ENCODE results near the gene TBKBP1. TPM values are rescaled to one million over a fixed set of nuclear protein-coding genes. Genes with fewer than 3 reads are reported as not detected.

The TBKBP1 gene
- total and polyA plus RNA-seq, 2 of the 4 experiments (the other 2 are of a cell fraction) = 3.4 to 8.5 TPM

DNA sequence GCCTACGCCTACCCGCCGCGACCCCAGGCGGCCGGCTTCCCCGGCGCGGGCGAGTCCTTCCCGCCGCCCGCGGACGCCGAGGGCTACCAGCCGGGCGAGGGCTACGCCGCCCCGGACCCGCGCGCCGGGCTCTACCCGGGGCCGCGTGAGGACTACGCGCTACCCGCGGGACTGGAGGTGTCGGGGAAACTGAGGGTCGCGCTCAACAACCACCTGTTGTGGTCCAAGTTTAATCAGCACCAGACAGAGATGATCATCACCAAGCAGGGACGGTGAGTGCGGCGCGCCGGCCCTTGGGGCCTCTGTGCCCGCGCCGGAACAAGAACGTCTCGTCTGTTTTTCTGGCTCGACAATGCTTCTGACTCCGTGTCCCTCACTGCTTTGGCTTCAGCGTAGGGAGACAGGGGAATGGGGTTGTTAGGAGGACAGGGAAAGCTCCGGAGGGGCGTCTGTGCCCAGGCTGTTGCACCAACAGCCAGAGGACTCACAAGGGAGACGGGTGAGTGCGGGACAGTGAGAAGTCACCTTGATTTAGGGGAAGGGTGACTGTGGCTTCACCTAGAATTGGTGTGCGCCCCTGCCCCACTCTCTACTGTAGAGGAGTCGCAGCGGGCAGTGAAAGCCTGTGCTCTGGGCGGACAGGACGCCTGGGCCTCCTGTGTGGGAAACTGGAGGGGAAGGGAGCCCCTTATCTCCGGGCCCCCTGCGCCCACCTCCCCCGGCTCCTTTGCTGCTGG lies 39.9 kb downstream of the TBKBP1 start:
- H3K4me1 ChIP-seq (ENCODE audit: control insufficient read depth, insufficient read depth, low read length) = no peaks in the 10 kb centered on the region
- H3K56ac ChIP-seq (ENCODE audit: extremely low read depth, insufficient read depth, low read length) = no peak overlapping the region
- H3K9me1 ChIP-seq (ENCODE audit: insufficient read depth, low read length) = no peaks in the 10 kb centered on the region
- H3K9ac ChIP-seq (ENCODE audit: low read depth, low read length) = no peak overlapping the region
- H3K9me3 ChIP-seq (ENCODE audit: control insufficient read depth, insufficient read depth, low read length) = peaks cover 2% of the 10 kb centered on the region; the same call in 1 of the 2 replicates
- H3K4ac ChIP-seq (ENCODE audit: low read depth, low read length) = no peak overlapping the region
- BruUV-seq (replicated peaks) = no TSS peak
- H2BK20ac ChIP-seq (ENCODE audit: low read depth, low read length) = no peak overlapping the region
- 0% methylated on average over 26 of the region's 60 CpGs; no CpG with 5 or more reads in 1 of the 2 experiments for WGBS, 2 experiments (ENCODE audit: extremely low coverage in 2 of 2, insufficient read length in 1 of 2)
- no peak overlapping the region for H2AK9ac ChIP-seq (replicated peaks; ENCODE audit: low read depth, low read length, poor library complexity)
- no peak overlapping the region for H2AK5ac ChIP-seq (ENCODE audit: low read depth, low read length)
- H3K23ac ChIP-seq (ENCODE audit: low read depth, low read length) = peak overlapping the region; percentile 82; the same call in 1 of the 2 replicates
- H2BK120ac ChIP-seq (ENCODE audit: low read depth, low read length) = no peak overlapping the region
- no peak overlapping the region for H2BK15ac ChIP-seq (ENCODE audit: low read depth, low read length)
- H4K20me1 ChIP-seq (ENCODE audit: insufficient read depth, low read length) = peaks cover 12% of the 10 kb centered on the region
- H3K4me3 ChIP-seq (ENCODE audit: insufficient read depth, low read depth, low read length) = no peak overlapping the region
- no peak overlapping the region for H4K91ac ChIP-seq (ENCODE audit: insufficient read depth, low read depth, low read length)
- no peak for TF ChIP-seq CTCF (conservative IDR thresholded peaks at IDR 0.05; ENCODE audit: low read depth, low read length)
- TF ChIP-seq FOS (IDR thresholded peaks at IDR 0.05; ENCODE audit: low read depth, low read length) = no peak
- peak; percentile 45 for ATAC-seq (ENCODE audit: low read depth)
- H2BK5ac ChIP-seq (ENCODE audit: low read depth, low read length, poor library complexity, severe bottlenecking) = no peak overlapping the region
- no peak overlapping the region for H4K8ac ChIP-seq (ENCODE audit: low read depth in 2 of 2, low read length in 2 of 2)
- H3K27ac ChIP-seq (ENCODE audit: insufficient read depth, low read length) = no peak overlapping the region
- peaks cover 79% of the 10 kb centered on the region for H3K27me3 ChIP-seq (ENCODE audit: control insufficient read depth, insufficient read depth, low read length)
- H4K5ac ChIP-seq (ENCODE audit: low read depth, low read length) = no peak overlapping the region
- H3K79me1 ChIP-seq (ENCODE audit: low read depth in 1 of 2, low read length in 2 of 2) = no peaks in the 10 kb centered on the region
- no peak overlapping the region for H3K18ac ChIP-seq (ENCODE audit: low read depth, low read length)
- ChIA-PET CTCF (interaction anchor here (0.9 to 1.1 kb wide), 2 partner anchors 8 to 56 kb away, joined by 4 to 5 read pairs; no protein-coding TSS in a partner anchor), POLR2A (ENCODE audit: unreplicated experiment) (no interaction called here)
- no peak overlapping the region for H3K14ac ChIP-seq (replicated peaks; ENCODE audit: low read depth, low read length)
- H3K36me3 ChIP-seq (ENCODE audit: control insufficient read depth, insufficient read depth, low read length) = no peaks in the 10 kb centered on the region
- intact Hi-C loops (cut with micrococcal nuclease) = no loop called here
- peak overlapping the region; percentile 59 for H2AFZ ChIP-seq (replicated peaks; ENCODE audit: low read length, poor library complexity)
- H3K4me2 ChIP-seq (ENCODE audit: low read depth, low read length) = peak overlapping the region; percentile 55; the same call in 1 of the 2 replicates
- dilution Hi-C loops (cut with HindIII; ENCODE audit: low sequenced_read_pairs, unreplicated experiment) = no loop called here
- no peak for DNase-seq
- in situ Hi-C loops (cut with MboI; ENCODE audit: low sequenced_read_pairs) = no loop called here

All from IMR-90 (cell line).